PC-3 (cell line): ENCODE results near the gene GAGE10. TPM values are rescaled to one million over a fixed set of nuclear protein-coding genes. Genes with fewer than 3 reads are reported as not detected.
"Not testable (repeated sequence)": the region's sequence is repeated elsewhere in the genome, so short reads cannot be mapped to it uniquely, and the experiment has no call there.

Experiments used
- ATAC-seq: fragments of 200-7000 bp; cut with Tn5 transposase; 2 replicates; pipeline ENCODE4 v1.9.1; 2020; ENCODE audit warnings: mild to moderate bottlenecking, moderate library complexity
- BruUV-seq: library from RNA; stranded (reverse); fragments of 400-500 nt; replicated peaks from 2 replicates; lab custom pipeline; 2021; lab: Mats Ljungman, UMichigan
- CTCF ChIA-PET: fragments of 300-600 bp; sonication (Branson Sonifier 250); formaldehyde crosslinking; loops from one replicate; lab custom pipeline; 2022; ENCODE audit warnings: antibody characterized with exemption; lab: Charles Lee
- POLR2A ChIA-PET: fragments of 300-600 bp; sonication (Branson Sonifier 250); formaldehyde crosslinking; loops from one replicate; lab custom pipeline; 2022; ENCODE audit warnings: antibody characterized with exemption; ENCODE audit not compliant: unreplicated experiment; lab: Charles Lee
- DNase-seq: peaks from one replicate; pipeline ENCODE4 v3.0.0-alpha.2; 2015
- H2AFZ ChIP-seq: fragments of 300-600 bp; sonication (generic); 2 replicates; pipeline ENCODE4 v1.6.0; 2016; ENCODE audit warnings: antibody characterized with exemption, low read length
- H3F3A ChIP-seq: fragments of 300-600 bp; sonication (generic); one replicate; pipeline ENCODE4 v1.6.0; 2017; ENCODE audit warnings: antibody characterized with exemption, low read length, control low read depth, mild to moderate bottlenecking; ENCODE audit not compliant: unreplicated experiment
- H3K27ac ChIP-seq: fragments of 300-600 bp; sonication (generic); 2 replicates; pipeline ENCODE4 v1.5.1; 2016; ENCODE audit warnings: mild to moderate bottlenecking, low read length
- H3K27me3 ChIP-seq: fragments of 300-600 bp; sonication (generic); 2 replicates; pipeline ENCODE4 v1.6.1; 2016; ENCODE audit warnings: low read length, mixed read lengths
- H3K36me3 ChIP-seq: fragments of 300-600 bp; sonication (generic); 2 replicates; pipeline ENCODE4 v1.6.1; 2016; ENCODE audit warnings: low read depth, mixed run types, low read length, mixed read lengths
- H3K4me1 ChIP-seq: fragments of 300-600 bp; sonication (generic); 2 replicates; pipeline ENCODE4 v1.5.1; 2016; ENCODE audit warnings: low read length; ENCODE audit not compliant: insufficient read depth
- H3K4me2 ChIP-seq: fragments of 300-600 bp; sonication (generic); 2 replicates; pipeline ENCODE4 v1.6.0; 2016; ENCODE audit warnings: low read length
- H3K4me3 ChIP-seq: fragments of 300-600 bp; sonication (generic); 2 replicates; pipeline ENCODE4 v1.5.1; 2016; ENCODE audit warnings: mild to moderate bottlenecking, low read length, mixed read lengths
- H3K79me2 ChIP-seq: fragments of 300-600 bp; sonication (generic); 2 replicates; pipeline ENCODE4 v1.6.1; 2017; ENCODE audit warnings: low read length, mixed read lengths
- H3K9ac ChIP-seq: fragments of 300-600 bp; sonication (generic); 2 replicates; pipeline ENCODE4 v1.6.0; 2016; ENCODE audit warnings: mild to moderate bottlenecking, low read length
- H3K9me2 ChIP-seq: fragments of 300-600 bp; sonication (generic); replicated peaks from 2 replicates; pipeline ENCODE4 v1.6.1; 2016; ENCODE audit warnings: mixed run types, low read length, mixed read lengths
- H3K9me3 ChIP-seq: fragments of 300-600 bp; sonication (generic); 2 replicates; pipeline ENCODE4 v1.6.1; 2016; ENCODE audit warnings: low read length, mixed read lengths
- H4K20me1 ChIP-seq: fragments of 300-600 bp; sonication (generic); 2 replicates; pipeline ENCODE4 v1.6.1; 2016; ENCODE audit warnings: low read length, mixed read lengths
- CTCF ChIP-seq: fragments of 300-600 bp; sonication (generic); conservative IDR thresholded peaks from 2 replicates; pipeline ENCODE4 v1.5.1; 2017; ENCODE audit warnings: antibody characterized with exemption, low read depth, mild to moderate bottlenecking, low read length
- EZH2 ChIP-seq: fragments of 300-600 bp; sonication (generic); IDR thresholded peaks from one replicate; pipeline ENCODE4 v1.6.1; 2017; ENCODE audit warnings: antibody characterized with exemption, mild to moderate bottlenecking, low read length; ENCODE audit not compliant: unreplicated experiment
- EZH2phosphoT487 ChIP-seq: fragments of 300-600 bp; sonication (generic); IDR thresholded peaks from 2 replicates; pipeline ENCODE4 v1.6.1; 2018; ENCODE audit warnings: mild to moderate bottlenecking, antibody characterized with exemption, low read length, borderline replicate concordance
- intact Hi-C: fragments of 100-400 bp; cut with micrococcal nuclease; formaldehyde crosslinking; loops from 2 replicates; pipeline ENCODE4 v1.9.0; 2023
- total RNA-seq: library from RNA; depleted of rRNA; stranded (reverse); fragments of >200 nt; gene quantifications from 2 replicates; pipeline ENCODE4 v1.2.3, GENCODE V29; 2014

The GAGE10 gene
- total RNA-seq, 1 experiment from 2014 or later: not detected

- BruUV-seq: no TSS peak
- no peaks in the 10 kb centered on the region for H3K27me3 ChIP-seq
Measured at GRCh38 chrX:49291615-49292337, 11.7 kb upstream of the GAGE10 start.

GRCh38 chrX:49292400-49293362 lies 10.8 kb upstream of the GAGE10 start:
- CTCF ChIA-PET: interaction anchor here (0.9 kb wide), 1 partner anchor 100 kb away, joined by 3 read pairs; no protein-coding TSS in a partner anchor
- H3K4me2 ChIP-seq: no peak overlapping the region
- H3K4me3 ChIP-seq: no peak overlapping the region
- no peaks in the 10 kb centered on the region for H3K27me3 ChIP-seq
- H3K36me3 ChIP-seq: no peaks in the 10 kb centered on the region
- TF ChIP-seq EZH2phosphoT487 (no peak), EZH2 (no peak), CTCF (no peak)
- H3K9me3 ChIP-seq: no peaks in the 10 kb centered on the region
- no peak overlapping the region for H3K27ac ChIP-seq
- intact Hi-C loops: loop anchor here (2.0 kb wide), 2 partner anchors 462 to 546 kb away; no protein-coding TSS in a partner anchor
- no peaks in the 10 kb centered on the region for H3K9me2 ChIP-seq
- H2AFZ ChIP-seq: no peak overlapping the region
- no peak for DNase-seq
- POLR2A ChIA-PET: no interaction called here
- no peak for ATAC-seq
- no peaks in the 10 kb centered on the region for H4K20me1 ChIP-seq
- no TSS peak for BruUV-seq
- no peaks in the 10 kb centered on the region for H3K4me1 ChIP-seq
- no peak overlapping the region for H3K9ac ChIP-seq
- no peaks in the 10 kb centered on the region for H3K79me2 ChIP-seq
- H3F3A ChIP-seq: no peaks in the 10 kb centered on the region

More at GRCh38 chrX:49291615-49292337, 11.7 kb upstream of the GAGE10 start:
- no peak overlapping the region for H3K4me3 ChIP-seq
- H3K27ac ChIP-seq: no peak overlapping the region
- intact Hi-C loops: loop anchor here (2.0 kb wide), 2 partner anchors 463 to 547 kb away; no protein-coding TSS in a partner anchor
- no peaks in the 10 kb centered on the region for H3K9me2 ChIP-seq
- H2AFZ ChIP-seq: peak overlapping the region; percentile 22; the same call in 1 of the 2 replicates
- H3K79me2 ChIP-seq: no peaks in the 10 kb centered on the region
- ATAC-seq: peak; percentile 79
- H3K9ac ChIP-seq: no peak overlapping the region
- H3K4me1 ChIP-seq: no peaks in the 10 kb centered on the region
- no peak overlapping the region for H3K4me2 ChIP-seq
- peak; percentile 64 for DNase-seq
- no peaks in the 10 kb centered on the region for H3K36me3 ChIP-seq
- no peak for TF ChIP-seq EZH2phosphoT487
- peak; percentile 70 for TF ChIP-seq CTCF
- H3K9me3 ChIP-seq: no peaks in the 10 kb centered on the region
- H3F3A ChIP-seq: no peaks in the 10 kb centered on the region
- POLR2A ChIA-PET: no interaction called here
- CTCF ChIA-PET: no interaction called here
- no peaks in the 10 kb centered on the region for H4K20me1 ChIP-seq

- POLR2A ChIA-PET, H3K79me2 ChIP-seq, H3K4me3 ChIP-seq, H3K9me3 ChIP-seq, CTCF ChIA-PET, H3F3A ChIP-seq, H3K4me2 ChIP-seq, intact Hi-C loops, H3K4me1 ChIP-seq, H3K27me3 ChIP-seq, H3K9me2 ChIP-seq, H3K27ac ChIP-seq, ATAC-seq, H4K20me1 ChIP-seq, H2AFZ ChIP-seq, BruUV-seq, H3K9ac ChIP-seq, DNase-seq, H3K36me3 ChIP-seq: not testable (repeated sequence)
Measured at GRCh38 chrX:49299293-49299692, 4.2 kb upstream of the GAGE10 start.
